WTC11 (cell line): ENCODE measurements around the gene KLHL29. TPM values are rescaled to one million over a fixed set of nuclear protein-coding genes. Genes with fewer than 3 reads are reported as not detected.

Experiments used
- ATAC-seq: fragments of 200-7000 bp; cut with Tn5 transposase; 2 replicates; pipeline ENCODE4 v1.10.0; 2021; ENCODE audit warnings: mild to moderate bottlenecking, moderate library complexity
- CTCF ChIA-PET: fragments of 300-600 bp; sonication (Branson Sonifier 250); formaldehyde crosslinking; loops from one replicate; lab custom pipeline; 2021; ENCODE audit warnings: antibody characterized with exemption; lab: Charles Lee
- POLR2A ChIA-PET: fragments of 350-600 bp; sonication (Branson Sonifier 250); formaldehyde crosslinking; loops from one replicate; lab custom pipeline; 2021; ENCODE audit warnings: antibody characterized with exemption; lab: Charles Lee
- DNase-seq: peaks from one replicate; pipeline ENCODE4 v3.0.0; 2021; ENCODE audit warnings: low spot score
- H3K27ac Mint-ChIP-seq: 2 replicates; pipeline ENCODE4 v1.8.0; 2021; ENCODE audit warnings: mixed read lengths
- H3K27me3 Mint-ChIP-seq: 2 replicates; pipeline ENCODE4 v1.8.0; 2021; ENCODE audit warnings: low read depth, mild to moderate bottlenecking, moderate library complexity, mixed read lengths
- H3K36me3 Mint-ChIP-seq: 2 replicates; pipeline ENCODE4 v1.8.0; 2021; ENCODE audit warnings: mixed read lengths
- H3K4me1 Mint-ChIP-seq: 2 replicates; pipeline ENCODE4 v1.8.0; 2022; ENCODE audit warnings: mixed read lengths
- H3K4me3 Mint-ChIP-seq: 2 replicates; pipeline ENCODE4 v1.8.0; 2021; ENCODE audit warnings: mild to moderate bottlenecking, moderate library complexity, mixed read lengths
- H3K9me3 Mint-ChIP-seq: 2 replicates; pipeline ENCODE4 v1.8.0; 2021; ENCODE audit warnings: mixed read lengths
- CDX4 ChIP-seq: fragments of 250-450 bp; sonication (Bioruptor Pico); IDR thresholded peaks from 2 replicates; pipeline ENCODE4 v1.9.0; 2021; ENCODE audit warnings: moderate library complexity, mild to moderate bottlenecking, inconsistent platforms, borderline replicate concordance
- ERG ChIP-seq: fragments of 250-450 bp; sonication (Bioruptor Pico); IDR thresholded peaks from 2 replicates; pipeline ENCODE4 v1.8.0; 2021; ENCODE audit warnings: mild to moderate bottlenecking
- ETV6 ChIP-seq: sonication (generic); formaldehyde crosslinking; IDR thresholded peaks from 2 replicates; pipeline ENCODE4 v1.8.1; 2022; ENCODE audit warnings: mild to moderate bottlenecking, missing genetic modification reagents
- FOXP4 ChIP-seq: sonication (generic); formaldehyde crosslinking; IDR thresholded peaks from 2 replicates; pipeline ENCODE4 v1.8.0; 2022; ENCODE audit warnings: mild to moderate bottlenecking, missing genetic modification reagents
- GABPB1 ChIP-seq: sonication (generic); formaldehyde crosslinking; IDR thresholded peaks from 2 replicates; pipeline ENCODE4 v1.8.1; 2023; ENCODE audit warnings: mild to moderate bottlenecking, missing genetic modification reagents
- GRHL2 ChIP-seq: fragments of 250-450 bp; sonication (Bioruptor Pico); IDR thresholded peaks from 2 replicates; pipeline ENCODE4 v1.8.0; 2022; ENCODE audit warnings: mild to moderate bottlenecking, moderate library complexity; ENCODE audit not compliant: insufficient replicate concordance, severe bottlenecking
- GTF2I ChIP-seq: fragments of 250-450 bp; sonication (Bioruptor Pico); conservative IDR thresholded peaks from 2 replicates; pipeline ENCODE4 v1.4.0; 2021; ENCODE audit warnings: mild to moderate bottlenecking
- HMGA2 ChIP-seq: fragments of 250-450 bp; sonication (Bioruptor Pico); IDR thresholded peaks from 2 replicates; pipeline ENCODE4 v1.4.0; 2021; ENCODE audit warnings: mild to moderate bottlenecking, moderate library complexity
- MAX ChIP-seq: sonication (generic); formaldehyde crosslinking; IDR thresholded peaks from 2 replicates; pipeline ENCODE4 v1.8.0; 2022; ENCODE audit warnings: mild to moderate bottlenecking, missing genetic modification reagents
- NFYB ChIP-seq: sonication (generic); formaldehyde crosslinking; conservative IDR thresholded peaks from 2 replicates; pipeline ENCODE4 v1.8.0; 2022; ENCODE audit warnings: low read depth, missing genetic modification reagents
- SMAD3 ChIP-seq: sonication (generic); formaldehyde crosslinking; IDR thresholded peaks from 2 replicates; pipeline ENCODE4 v1.8.0; 2022; ENCODE audit warnings: missing genetic modification reagents, mild to moderate bottlenecking, borderline replicate concordance
- TEAD4 ChIP-seq: sonication (generic); formaldehyde crosslinking; IDR thresholded peaks from 2 replicates; pipeline ENCODE4 v1.8.0; 2022; ENCODE audit warnings: mild to moderate bottlenecking, missing genetic modification reagents
- ZBTB21 ChIP-seq: sonication (generic); formaldehyde crosslinking; IDR thresholded peaks from 2 replicates; pipeline ENCODE4 v1.8.1; 2023; ENCODE audit warnings: mild to moderate bottlenecking, missing genetic modification reagents, borderline replicate concordance
- ZNF138 ChIP-seq: sonication (generic); formaldehyde crosslinking; conservative IDR thresholded peaks from 2 replicates; pipeline ENCODE4 v1.8.1; 2022; ENCODE audit warnings: mild to moderate bottlenecking, moderate library complexity, missing genetic modification reagents
- ZNF232 ChIP-seq: sonication (generic); formaldehyde crosslinking; IDR thresholded peaks from 2 replicates; pipeline ENCODE4 v1.8.0; 2022; ENCODE audit warnings: mild to moderate bottlenecking, missing genetic modification reagents
- ZNF396 ChIP-seq: fragments of 250-450 bp; sonication (Bioruptor Pico); IDR thresholded peaks from 2 replicates; pipeline ENCODE4 v1.8.0; 2021; ENCODE audit warnings: mild to moderate bottlenecking, moderate library complexity, borderline replicate concordance
- ZSCAN18 ChIP-seq: fragments of 250-450 bp; sonication (Bioruptor Pico); IDR thresholded peaks from 2 replicates; pipeline ENCODE4 v2.1.2; 2022; ENCODE audit warnings: mild to moderate bottlenecking, moderate library complexity
- total RNA-seq: library from RNA; stranded (reverse); gene quantifications from 3 replicates; pipeline ENCODE4 v1.2.3, GENCODE V29; 2021
- TF ChIP-seq, protein P1 (sequence below): sonication (generic); formaldehyde crosslinking; IDR thresholded peaks from 2 replicates; pipeline ENCODE4 v1.8.1; 2022; ENCODE audit warnings: mild to moderate bottlenecking, missing genetic modification reagents, moderate library complexity, borderline replicate concordance
- TF ChIP-seq, protein P2 (sequence below): sonication (generic); formaldehyde crosslinking; IDR thresholded peaks from 2 replicates; pipeline ENCODE4 v1.8.1; 2023; ENCODE audit warnings: mild to moderate bottlenecking, missing genetic modification reagents

The KLHL29 gene
- total RNA-seq, 1 experiment from 2014 or later, result 7.1 TPM

DNA sequence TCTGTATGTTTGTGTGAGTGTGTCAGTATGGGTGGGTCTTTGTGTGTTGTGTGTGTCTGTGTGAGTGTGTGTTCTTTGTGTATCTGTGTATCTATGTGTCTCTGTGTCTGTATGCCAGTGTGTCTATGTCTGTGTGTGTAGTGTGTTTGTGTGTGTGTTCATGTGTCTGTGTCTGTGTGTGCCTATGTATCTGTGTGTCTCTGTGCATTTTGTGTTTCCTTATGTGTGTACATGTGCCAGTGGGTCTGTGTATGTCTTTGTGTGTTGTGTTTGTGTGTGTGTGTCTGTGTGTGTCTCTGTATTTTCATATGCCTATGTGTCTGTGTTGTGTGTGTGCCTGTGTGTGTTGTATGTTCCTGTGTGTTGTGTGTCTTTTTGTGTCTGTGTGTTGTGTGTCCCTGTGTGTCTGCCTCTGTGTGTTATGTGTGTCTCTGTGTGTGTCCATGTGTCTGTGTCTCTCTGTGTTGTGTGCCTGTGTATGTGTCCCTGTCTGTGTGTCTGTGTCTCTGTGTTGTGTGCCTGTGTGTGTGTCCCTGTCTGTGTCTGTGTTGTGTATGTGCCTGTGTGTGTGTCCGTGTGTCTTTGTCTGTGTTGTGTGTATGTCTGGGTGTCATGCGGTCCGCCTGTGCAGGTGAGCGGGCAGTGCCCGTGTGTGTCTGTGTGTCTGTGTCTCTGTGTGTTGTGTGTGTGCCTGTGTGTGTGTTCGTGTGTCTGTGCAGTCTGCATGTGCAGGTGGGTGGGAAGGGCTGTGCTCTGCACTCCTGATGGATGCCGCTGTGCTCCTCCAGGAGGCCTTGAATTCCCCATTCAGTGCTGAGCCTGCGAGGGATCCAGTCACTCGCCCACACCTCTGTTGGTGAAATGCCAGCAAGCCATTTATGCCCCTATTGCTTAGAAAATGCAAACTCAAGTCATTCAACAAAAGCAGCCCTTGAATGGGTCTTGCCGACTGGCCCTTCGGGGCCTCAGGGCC lies 37.4 kb downstream of the KLHL29 start:
- no peaks in the 10 kb centered on the region for H3K36me3 Mint-ChIP-seq
- H3K4me1 Mint-ChIP-seq, result peaks cover 15% of the 10 kb centered on the region
- no peak overlapping the region for H3K4me3 Mint-ChIP-seq
- H3K9me3 Mint-ChIP-seq, result no peaks in the 10 kb centered on the region
- ChIA-PET CTCF (no interaction called here), POLR2A (no interaction called here)
- TF ChIP-seq, protein P1, sequence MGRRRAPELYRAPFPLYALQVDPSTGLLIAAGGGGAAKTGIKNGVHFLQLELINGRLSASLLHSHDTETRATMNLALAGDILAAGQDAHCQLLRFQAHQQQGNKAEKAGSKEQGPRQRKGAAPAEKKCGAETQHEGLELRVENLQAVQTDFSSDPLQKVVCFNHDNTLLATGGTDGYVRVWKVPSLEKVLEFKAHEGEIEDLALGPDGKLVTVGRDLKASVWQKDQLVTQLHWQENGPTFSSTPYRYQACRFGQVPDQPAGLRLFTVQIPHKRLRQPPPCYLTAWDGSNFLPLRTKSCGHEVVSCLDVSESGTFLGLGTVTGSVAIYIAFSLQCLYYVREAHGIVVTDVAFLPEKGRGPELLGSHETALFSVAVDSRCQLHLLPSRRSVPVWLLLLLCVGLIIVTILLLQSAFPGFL (CRISPR knock-in tag), result no peak
- TF ChIP-seq ZNF396 (CRISPR knock-in tag) (no peak), ZNF232 (CRISPR knock-in tag) (no peak), FOXP4 (CRISPR knock-in tag) (no peak), ETV6 (CRISPR knock-in tag) (0 out of 2 replicates have a peak, but pooled peaks have one; percentile 44), GTF2I (no peak)
- no peaks in the 10 kb centered on the region for H3K27me3 Mint-ChIP-seq
- ATAC-seq (peak; percentile 8), DNase-seq (no peak)
- H3K27ac Mint-ChIP-seq, result no peak overlapping the region

- DNase-seq (peak; percentile 22), ATAC-seq (peak; percentile 38)
- ChIA-PET CTCF (interaction anchor here (1.0 kb wide), 1 partner anchor 9 kb away, joined by 6 read pairs; no protein-coding TSS in a partner anchor), POLR2A (no interaction called here)
- H3K4me3 Mint-ChIP-seq, result no peak overlapping the region
- H3K9me3 Mint-ChIP-seq, result no peaks in the 10 kb centered on the region
- peak overlapping the region; percentile 74 for H3K27ac Mint-ChIP-seq
- H3K27me3 Mint-ChIP-seq, result no peaks in the 10 kb centered on the region
- H3K36me3 Mint-ChIP-seq, result no peaks in the 10 kb centered on the region
- peaks cover 15% of the 10 kb centered on the region for H3K4me1 Mint-ChIP-seq
- TF ChIP-seq, protein P2, sequence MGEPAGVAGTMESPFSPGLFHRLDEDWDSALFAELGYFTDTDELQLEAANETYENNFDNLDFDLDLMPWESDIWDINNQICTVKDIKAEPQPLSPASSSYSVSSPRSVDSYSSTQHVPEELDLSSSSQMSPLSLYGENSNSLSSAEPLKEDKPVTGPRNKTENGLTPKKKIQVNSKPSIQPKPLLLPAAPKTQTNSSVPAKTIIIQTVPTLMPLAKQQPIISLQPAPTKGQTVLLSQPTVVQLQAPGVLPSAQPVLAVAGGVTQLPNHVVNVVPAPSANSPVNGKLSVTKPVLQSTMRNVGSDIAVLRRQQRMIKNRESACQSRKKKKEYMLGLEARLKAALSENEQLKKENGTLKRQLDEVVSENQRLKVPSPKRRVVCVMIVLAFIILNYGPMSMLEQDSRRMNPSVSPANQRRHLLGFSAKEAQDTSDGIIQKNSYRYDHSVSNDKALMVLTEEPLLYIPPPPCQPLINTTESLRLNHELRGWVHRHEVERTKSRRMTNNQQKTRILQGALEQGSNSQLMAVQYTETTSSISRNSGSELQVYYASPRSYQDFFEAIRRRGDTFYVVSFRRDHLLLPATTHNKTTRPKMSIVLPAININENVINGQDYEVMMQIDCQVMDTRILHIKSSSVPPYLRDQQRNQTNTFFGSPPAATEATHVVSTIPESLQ (CRISPR knock-in tag), result no peak
- TF ChIP-seq MAX (CRISPR knock-in tag) (no peak), ZNF232 (CRISPR knock-in tag) (no peak), CDX4 (CRISPR knock-in tag) (no peak), HMGA2 (CRISPR knock-in tag) (no peak), ERG (CRISPR knock-in tag) (no peak), GABPB1 (no peak), ZNF138 (CRISPR knock-in tag) (no peak), SMAD3 (CRISPR knock-in tag) (no peak), FOXP4 (CRISPR knock-in tag) (no peak), TEAD4 (no peak), ZBTB21 (CRISPR knock-in tag) (no peak), GRHL2 (CRISPR knock-in tag) (no peak), ZSCAN18 (no peak), NFYB (CRISPR knock-in tag) (no peak)
These were observed 38.3 kb downstream of the KLHL29 start for GRCh38 chr2:23423062-23423872.
